MCF 10A (cell line): Measurements from ENCODE around the gene IGSF22. TPM values are rescaled to one million over a fixed set of nuclear protein-coding genes. Genes with fewer than 3 reads are reported as not detected.

ENCODE experiments used
- BruUV-seq: library from RNA; stranded (reverse); fragments of 400-500 nt; replicated peaks from 2 replicates; lab custom pipeline; 2021; lab: Mats Ljungman, UMichigan
- CTCF ChIA-PET: fragments of 300-600 bp; sonication (Branson Sonifier 250); formaldehyde crosslinking; extraction: SDS; loops from one replicate; lab custom pipeline; 2021; ENCODE audit warnings: antibody characterized with exemption, inconsistent platforms; lab: Yijun Ruan, JAX
- POLR2A ChIA-PET: fragments of 300-600, 350-650 bp; sonication (Branson Sonifier 250); formaldehyde crosslinking; extraction: SDS; loops from one replicate; lab custom pipeline; 2020; ENCODE audit warnings: antibody characterized with exemption, inconsistent platforms; lab: Yijun Ruan, JAX
- DNase-seq: peaks from one replicate; pipeline ENCODE4 v3.0.0-alpha.2; 2018; ENCODE audit not compliant: unreplicated experiment
- H3K27ac Mint-ChIP-seq: one replicate; pipeline ENCODE4 v1.8.0; 2022; ENCODE audit warnings: mild to moderate bottlenecking, low read depth, mixed read lengths; ENCODE audit not compliant: unreplicated experiment
- H3K27me3 Mint-ChIP-seq: one replicate; pipeline ENCODE4 v1.8.0; 2022; ENCODE audit warnings: mixed read lengths; ENCODE audit not compliant: insufficient read depth, unreplicated experiment
- H3K36me3 Mint-ChIP-seq: one replicate; pipeline ENCODE4 v1.8.0; 2022; ENCODE audit warnings: mild to moderate bottlenecking, moderate library complexity, mixed read lengths; ENCODE audit not compliant: insufficient read depth, unreplicated experiment
- H3K4me1 Mint-ChIP-seq: one replicate; pipeline ENCODE4 v1.8.0; 2022; ENCODE audit warnings: mixed read lengths; ENCODE audit not compliant: insufficient read depth, unreplicated experiment
- H3K4me3 Mint-ChIP-seq: one replicate; pipeline ENCODE4 v1.8.0; 2022; ENCODE audit warnings: mild to moderate bottlenecking, moderate library complexity, mixed read lengths; ENCODE audit not compliant: unreplicated experiment
- H3K9me3 Mint-ChIP-seq: one replicate; pipeline ENCODE4 v1.8.0; 2022; ENCODE audit warnings: mixed read lengths; ENCODE audit not compliant: unreplicated experiment
- CTCF ChIP-seq: fragments of 200-600 bp; IDR thresholded peaks from one replicate; pipeline ENCODE4 v1.8.0; 2022; ENCODE audit warnings: antibody characterized with exemption, mild to moderate bottlenecking; ENCODE audit not compliant: unreplicated experiment
- intact Hi-C: fragments of 100-400 bp; cut with micrococcal nuclease; formaldehyde crosslinking; loops from 2 replicates; pipeline ENCODE4 v1.14.1; 2022
- total RNA-seq: library from RNA; stranded (reverse); gene quantifications from 2 replicates; pipeline ENCODE4 v1.2.3, GENCODE V29; 2022

Gene IGSF22
- total RNA-seq, 1 experiment from 2014 or later = not detected

- ChIA-PET POLR2A (no interaction called here), CTCF (interaction anchor here (0.7 to 6.0 kb wide), 3 partner anchors 15 to 221 kb away, joined by 3 to 68 read pairs (median 5); no protein-coding TSS in a partner anchor)
- Mint-ChIP-seq H3K27me3 (peaks cover 24% of the 10 kb centered on the region), H3K36me3 (no peaks in the 10 kb centered on the region), H3K9me3 (no peaks in the 10 kb centered on the region), H3K4me1 (peaks cover 14% of the 10 kb centered on the region), H3K4me3 (no peak overlapping the region), H3K27ac (no peak overlapping the region)
- no peak for DNase-seq
- BruUV-seq = no TSS peak
- intact Hi-C loops = no loop called here
- no peak for TF ChIP-seq CTCF
Measured at GRCh38 chr11:18761741-18762140, 35.8 kb upstream of the IGSF22 start.

- no peak overlapping the region for H3K27ac Mint-ChIP-seq
- POLR2A ChIA-PET = no interaction called here
- intact Hi-C loops = no loop called here
- TF ChIP-seq CTCF = no peak
- CTCF ChIA-PET = interaction anchor here (0.7 to 1.7 kb wide), 3 partner anchors 30 to 221 kb away, joined by 3 to 7 read pairs (median 5); no protein-coding TSS in a partner anchor
- no peak for DNase-seq
- H3K4me1 Mint-ChIP-seq = peaks cover 14% of the 10 kb centered on the region
- peaks cover 24% of the 10 kb centered on the region for H3K27me3 Mint-ChIP-seq
- no peaks in the 10 kb centered on the region for H3K36me3 Mint-ChIP-seq
- H3K4me3 Mint-ChIP-seq = no peak overlapping the region
- BruUV-seq = no TSS peak
- no peaks in the 10 kb centered on the region for H3K9me3 Mint-ChIP-seq
Measured at GRCh38 chr11:18761144-18761543, 35.2 kb upstream of the IGSF22 start.

- DNase-seq = no peak
- no TSS peak for BruUV-seq
- intact Hi-C loops = no loop called here
- no peak for TF ChIP-seq CTCF
- Mint-ChIP-seq H3K27ac (no peak overlapping the region), H3K9me3 (no peaks in the 10 kb centered on the region), H3K4me3 (no peak overlapping the region), H3K36me3 (no peaks in the 10 kb centered on the region), H3K27me3 (peaks cover 24% of the 10 kb centered on the region), H3K4me1 (no peaks in the 10 kb centered on the region)
- ChIA-PET POLR2A (interaction anchor here (0.7 to 0.8 kb wide), 2 partner anchors 14 to 227 kb away, joined by 3 read pairs; no protein-coding TSS in a partner anchor), CTCF (interaction anchor here (0.7 to 2.0 kb wide), 8 partner anchors 8 to 642 kb away, joined by 3 to 11 read pairs (median 4); no protein-coding TSS in a partner anchor)
Measured at GRCh38 chr11:18757811-18758210, 31.8 kb upstream of the IGSF22 start.

- H3K27ac Mint-ChIP-seq = no peak overlapping the region
- peaks cover 24% of the 10 kb centered on the region for H3K27me3 Mint-ChIP-seq
- no peak overlapping the region for H3K4me3 Mint-ChIP-seq
- TF ChIP-seq CTCF = no peak
- H3K9me3 Mint-ChIP-seq = no peaks in the 10 kb centered on the region
- POLR2A ChIA-PET = no interaction called here
- BruUV-seq = no TSS peak
- H3K36me3 Mint-ChIP-seq = no peaks in the 10 kb centered on the region
- H3K4me1 Mint-ChIP-seq = no peaks in the 10 kb centered on the region
- CTCF ChIA-PET = interaction anchor here (0.5 to 1.1 kb wide), 6 partner anchors 16 to 928 kb away, joined by 3 to 7 read pairs (median 3); no protein-coding TSS in a partner anchor
- DNase-seq = no peak
- intact Hi-C loops = no loop called here
Measured at GRCh38 chr11:18756889-18757288, 30.9 kb upstream of the IGSF22 start.
